Body of pancreas (tissue), 4 donors: ENCODE data around the gene UCK2.

ENCODE experiments used
- CTCF ChIP-seq, 7 experiments: fragments of 450-650 bp in 4 of 7; fragments of 200-600 bp in 3 of 7; sonication (generic) in 3 of 7; IDR thresholded peaks; one replicate each; pipeline ENCODE4 v1.5.1; 2016 to 2019; ENCODE audit warnings: antibody characterized with exemption in 7 of 7
- POLR2A ChIP-seq, 3 donors: fragments of 450-650 bp; IDR thresholded peaks; one replicate each; pipeline ENCODE4 v1.6.1; 2016; ENCODE audit warnings: antibody characterized with exemption in 3 of 3, mild to moderate bottlenecking in 2 of 3

GRCh38 chr1:165887877-165888551 is 60.6 kb downstream of the UCK2 start:
- TF ChIP-seq CTCF (IDR thresholded peaks at IDR 0.05): no peak
- TF ChIP-seq POLR2A (IDR thresholded peaks at IDR 0.05): no peak
